ENCODE results near the gene UROC1. TPM values are rescaled to one million over a fixed set of nuclear protein-coding genes. Genes with fewer than 3 reads are reported as not detected.

The UROC1 gene
- total and polyA plus RNA-seq, 9 of the 15 experiments (the other 6 are each of a cell fraction or from before 2014, with no cell fraction given): not detected

- TF ChIP-seq RB1 (IDR thresholded peaks at IDR 0.05; ENCODE audit: low read depth) (no peak), SMARCA5 (IDR thresholded peaks at IDR 0.05) (no peak), AFF4 (CRISPR knock-in tag; IDR thresholded peaks at IDR 0.05) (no peak), SLC30A9 (CRISPR knock-in tag; IDR thresholded peaks at IDR 0.05) (no peak), ZZZ3 (IDR thresholded peaks at IDR 0.05) (no peak), SP1 (CRISPR knock-in tag; IDR thresholded peaks at IDR 0.05) (no peak), REST (IDR thresholded peaks at IDR 0.05; ENCODE audit: borderline replicate concordance) (no peak), REST (CRISPR knock-in tag; IDR thresholded peaks at IDR 0.05; ENCODE audit: low read depth) (no peak), MBD2 (IDR thresholded peaks at IDR 0.05; ENCODE audit: borderline replicate concordance, low read depth) (no peak), ZNF696 (CRISPR knock-in tag; conservative IDR thresholded peaks at IDR 0.05) (no peak), ATF7 (IDR thresholded peaks at IDR 0.05) (no peak), ZNF165 (CRISPR knock-in tag; IDR thresholded peaks at IDR 0.05; ENCODE audit: borderline replicate concordance) (no peak)
- Histone ChIP-seq H3K79me2 (ENCODE audit: control insufficient read depth, insufficient read depth, low read length) (no peaks in the 10 kb centered on the region), H2AFZ (ENCODE audit: low read depth, low read length) (no peak overlapping the region), H3K36me3 (ENCODE audit: control insufficient read depth, insufficient read depth, low read length) (peaks cover 7% of the 10 kb centered on the region; the same call in 1 of the 3 replicates), H3K4me2 (ENCODE audit: insufficient read depth, low read length) (no peak overlapping the region), H3K4me1 (replicated peaks in 1 of 2; ENCODE audit: control insufficient read depth in 2 of 2, insufficient read depth in 2 of 2, low read length in 2 of 2) (no peaks in the 10 kb centered on the region), H3K4me3 (no peak overlapping the region), H3K27ac (ENCODE audit: extremely low read depth, low read depth, low read length) (no peak overlapping the region), H4K20me1 (replicated peaks; ENCODE audit: control insufficient read depth, insufficient read depth, low read length) (no peaks in the 10 kb centered on the region), H3K9ac (ENCODE audit: insufficient read depth in 1 of 2, low read depth in 2 of 2, low read length in 2 of 2) (no peak overlapping the region; a peak in 1 of 4 replicates), H3K9me3 (replicated peaks; ENCODE audit: control insufficient read depth, insufficient read depth, low read depth, low read length) (no peaks in the 10 kb centered on the region), H3K9me1 (ENCODE audit: control insufficient read depth, insufficient read depth, low read length) (no peaks in the 10 kb centered on the region), H3K27me3 (ENCODE audit: control insufficient read depth in 2 of 2, insufficient read depth in 2 of 2, low read length in 2 of 2) (no peaks in the 10 kb centered on the region)
- ATAC-seq (no peak; the same call in 2 of the 3 replicates), FAIRE-seq (no peak), DNase-seq (ENCODE audit: extremely low read depth in 1 of 4, low spot score in 3 of 4) (no peak)
- 65% methylated on average over 6 of the region's 8 CpGs for WGBS (ENCODE audit: insufficient coverage, low coverage, missing lambda C conversion rate)
- ChIA-PET CTCF (ENCODE audit: low intra/inter-chr PET ratio) (no interaction called here), POLR2A (no interaction called here)
- in situ Hi-C loops (cut with MboI) (no loop called here), intact Hi-C loops (cut with micrococcal nuclease) (no loop called here)
- no TSS peak for BruUV-seq (replicated peaks)
Observed at GRCh38 chr3:126438186-126438585, 79.4 kb downstream of the UROC1 start.
